ENCODE data around the gene GASK1A.

Gene GASK1A

GRCh38 chr3:43086460-43087165, 107.5 kb downstream of the GASK1A start:
- DNase-seq (ENCODE audit: low spot score): peak; percentile 94

DNA sequence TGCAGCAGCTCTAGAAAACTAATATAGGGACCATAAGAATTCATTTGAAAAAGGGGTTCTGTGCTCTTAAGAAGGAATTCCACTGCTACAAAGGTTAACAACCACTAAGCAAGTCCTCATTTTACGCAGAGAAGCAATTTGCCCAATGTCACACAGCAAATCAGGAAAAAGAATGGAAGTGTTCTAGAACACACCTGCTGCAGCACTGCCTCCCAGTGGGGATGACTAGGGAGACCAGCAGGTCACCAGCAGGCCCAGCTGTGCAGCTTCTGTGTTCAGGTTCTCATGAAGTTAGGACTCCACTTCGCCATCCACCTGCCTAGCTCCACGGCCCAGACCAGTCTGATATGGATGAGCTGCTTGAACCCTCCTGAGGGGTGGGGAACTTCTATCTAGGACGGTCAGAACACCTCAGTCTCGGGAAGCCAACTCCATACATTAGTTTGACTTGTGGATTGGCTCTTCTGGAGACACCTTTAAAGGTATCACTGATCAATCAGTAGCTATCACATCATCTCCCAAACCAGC, 108.2 kb downstream of the GASK1A start:
- peak; percentile 53 for DNase-seq (ENCODE audit: low spot score)

DNA sequence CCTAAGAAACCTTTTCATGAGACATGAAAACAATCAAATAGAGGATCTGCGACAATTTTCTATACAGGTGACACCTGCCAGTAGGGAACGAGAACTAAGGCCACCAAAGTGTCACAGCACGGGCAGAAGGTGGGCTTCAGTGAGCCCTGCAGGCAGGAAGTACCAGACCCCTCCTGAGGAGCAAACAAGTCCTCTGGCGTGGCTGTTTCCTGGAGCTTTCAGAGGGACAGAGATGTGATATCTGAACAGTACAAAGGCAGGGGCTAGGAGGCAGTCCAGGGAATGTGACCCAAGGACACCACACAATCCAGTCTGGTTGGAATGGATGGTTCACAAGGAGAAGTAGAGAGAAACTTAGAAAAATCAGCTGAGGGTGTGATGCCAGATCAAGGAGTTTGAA, 110.0 kb downstream of the GASK1A start:
- DNase-seq (ENCODE audit: low spot score): no peak

DNA sequence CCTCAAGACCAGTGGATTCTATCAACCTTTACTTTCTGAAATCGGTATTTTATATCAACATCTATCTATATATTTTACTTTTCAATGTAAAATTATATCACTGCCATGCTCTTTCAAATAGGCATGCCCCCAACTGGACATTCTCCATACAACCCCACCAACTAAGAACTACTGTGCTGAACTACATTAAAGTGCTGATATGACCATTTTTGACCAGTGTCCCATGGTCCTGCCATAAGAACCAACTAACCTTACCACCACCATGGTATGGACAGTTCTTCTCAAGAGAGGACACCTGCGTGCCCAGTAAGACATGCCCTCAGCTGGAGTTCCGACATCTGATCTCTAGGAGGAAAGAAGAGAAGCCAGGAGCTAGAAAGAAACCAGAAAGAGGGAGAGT, 111.1 kb downstream of the GASK1A start:
- no peak for DNase-seq (ENCODE audit: low spot score)

- no peak for DNase-seq (ENCODE audit: low spot score)
Measured at GRCh38 chr3:43091481-43091880, 112.4 kb downstream of the GASK1A start.

DNA sequence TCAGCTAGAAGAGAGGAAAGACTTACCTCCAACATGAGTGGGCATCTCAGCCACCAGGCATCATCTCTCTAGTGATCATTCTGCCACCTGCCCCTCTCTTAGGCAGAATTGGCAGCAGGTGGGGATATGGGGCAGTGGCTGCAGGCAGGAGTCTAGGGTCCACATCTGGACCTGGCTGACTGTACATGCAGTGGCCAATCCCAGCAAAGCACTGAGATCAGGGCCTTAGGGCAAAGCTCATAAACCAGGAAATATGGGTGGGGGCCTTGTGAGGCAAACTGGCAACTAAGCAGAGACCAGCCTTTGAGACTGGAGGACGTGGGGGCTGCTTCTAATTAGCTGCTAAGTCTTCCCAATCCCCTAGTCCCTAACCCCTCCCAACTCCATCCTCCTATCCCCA, 113.9 kb downstream of the GASK1A start:
- no peak for DNase-seq (ENCODE audit: low spot score)

DNA sequence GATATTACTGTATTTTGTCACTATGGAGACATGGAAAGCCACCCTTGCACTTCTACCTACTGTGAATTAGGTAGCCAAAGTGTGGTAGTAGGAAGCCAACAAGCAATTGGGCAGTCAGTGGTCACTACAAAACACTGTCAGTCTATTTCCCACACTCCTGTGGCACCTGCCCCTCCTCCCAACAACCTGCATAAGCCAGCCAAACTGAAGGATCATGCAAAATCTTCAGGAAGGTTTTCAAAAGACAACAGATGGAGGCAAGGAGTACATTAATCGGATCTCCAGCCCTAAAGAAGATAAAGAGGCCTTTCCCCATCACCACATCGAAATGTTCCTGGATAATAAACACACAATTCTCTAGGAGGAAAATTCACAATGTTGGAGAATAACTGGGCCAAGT, 114.9 kb downstream of the GASK1A start:
- DNase-seq (ENCODE audit: low spot score): no peak

GRCh38 chr3:43094381-43094780, 115.3 kb downstream of the GASK1A start:
- no peak for DNase-seq (ENCODE audit: low spot score)

- no peak for DNase-seq (ENCODE audit: low spot score)
Measured at GRCh38 chr3:43094851-43095250, 115.7 kb downstream of the GASK1A start.

GRCh38 chr3:43095370-43095769, 116.3 kb downstream of the GASK1A start:
- no peak for DNase-seq (ENCODE audit: low spot score)

DNA sequence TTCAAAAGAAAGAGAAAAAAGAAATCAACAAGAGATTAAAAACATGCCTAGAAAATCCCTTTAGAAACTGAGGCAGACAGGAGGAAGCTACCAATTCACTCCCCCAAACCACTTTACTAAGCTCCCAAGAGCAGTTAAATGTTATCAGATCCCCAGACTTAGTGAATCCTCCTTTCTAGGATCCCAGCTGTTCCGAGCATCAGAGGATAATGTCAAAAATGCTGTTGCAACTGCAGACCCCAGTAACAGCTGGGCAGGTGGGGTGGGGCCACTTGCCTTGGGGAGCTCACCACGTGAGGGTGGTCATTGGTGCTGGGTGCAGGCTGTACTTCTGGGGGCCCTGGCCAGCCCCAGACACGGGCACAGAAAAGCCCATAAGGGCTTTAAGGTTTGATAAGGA, 117.7 kb downstream of the GASK1A start:
- no peak for DNase-seq (ENCODE audit: low spot score)

GRCh38 chr3:43097400-43098080, 118.4 kb downstream of the GASK1A start:
- no peak for DNase-seq (ENCODE audit: low spot score)

GRCh38 chr3:43098761-43099160, 119.7 kb downstream of the GASK1A start:
- no peak for DNase-seq (ENCODE audit: low spot score)

DNA sequence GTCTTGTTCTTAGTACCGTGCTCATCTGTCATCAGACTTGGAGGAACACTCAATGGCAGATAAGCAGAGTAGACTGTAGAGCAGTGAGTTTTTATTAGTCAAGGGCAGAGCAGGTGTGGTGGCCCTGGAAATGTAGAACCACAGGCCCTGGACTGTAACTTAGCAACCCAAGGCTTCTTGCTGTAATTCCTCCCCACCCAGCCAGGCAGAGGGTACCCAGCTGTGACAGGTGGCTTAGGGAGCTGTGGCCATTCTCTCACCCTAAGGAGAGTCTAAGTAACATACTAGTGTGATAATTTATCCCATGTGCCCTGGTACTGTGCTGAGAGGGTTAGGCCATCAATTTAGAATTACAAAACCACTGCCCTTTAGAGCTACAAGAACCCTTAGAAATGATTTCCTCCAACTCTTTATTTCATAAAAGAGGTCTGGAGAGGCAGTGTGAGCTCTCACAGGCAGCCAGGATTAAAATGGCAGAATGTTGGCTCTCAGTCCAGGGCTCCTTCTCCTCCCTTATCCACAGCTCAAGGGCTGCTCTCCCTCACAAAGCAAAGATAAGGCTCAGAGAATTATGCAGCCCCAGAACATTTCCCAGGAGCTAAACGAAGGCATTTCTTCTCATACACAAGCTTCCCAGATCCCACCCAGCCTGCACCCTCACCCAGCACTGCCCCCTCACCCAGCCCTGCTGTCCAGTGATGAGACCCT, 123.8 kb downstream of the GASK1A start:
- DNase-seq (ENCODE audit: low spot score): no peak

GRCh38 chr3:43104039-43104438, 124.9 kb downstream of the GASK1A start:
- DNase-seq (ENCODE audit: low spot score): no peak

DNA sequence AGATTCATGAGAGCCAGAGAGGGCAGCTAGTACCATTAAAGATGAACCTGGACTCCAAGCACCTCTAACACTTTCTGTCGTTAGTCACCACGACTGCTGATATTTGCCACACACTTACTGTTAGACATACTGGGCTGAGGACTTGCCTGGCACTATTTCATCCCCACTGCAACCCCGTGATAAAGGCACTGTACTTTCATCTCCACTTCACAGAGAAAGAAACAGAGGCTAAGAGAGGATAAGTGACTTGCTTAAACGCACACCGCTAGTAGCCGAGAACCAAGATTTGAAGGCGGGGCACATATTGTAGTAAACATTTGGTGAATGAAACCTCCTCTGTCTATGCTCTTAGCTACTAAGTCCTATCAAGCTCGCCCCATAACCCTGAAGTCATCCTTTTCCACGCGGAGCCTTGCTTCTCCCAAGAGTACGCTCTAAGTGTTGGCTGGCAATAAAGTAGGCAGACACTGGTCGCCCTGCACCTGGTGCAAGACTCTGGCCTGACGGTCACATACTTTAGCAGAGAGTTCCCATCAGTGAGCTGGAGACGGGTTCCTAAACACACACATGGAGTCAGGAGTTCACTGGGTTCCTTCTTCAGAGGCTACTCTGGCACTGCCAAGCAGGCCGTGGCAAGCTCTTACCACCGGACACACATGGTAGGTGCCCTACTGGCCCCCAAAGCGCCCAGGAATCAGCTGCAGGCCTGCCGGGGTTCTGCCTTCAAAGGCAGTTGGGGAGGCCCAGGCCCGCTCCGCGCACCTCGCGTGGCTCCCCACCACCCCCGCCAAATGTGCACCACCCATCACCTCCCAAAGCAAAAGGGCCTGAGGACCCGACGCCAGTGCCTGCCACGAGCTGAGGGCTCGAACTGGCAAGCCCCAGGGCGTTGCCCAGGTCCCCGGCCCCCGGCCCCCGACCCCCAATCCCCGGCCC, 125.8 kb downstream of the GASK1A start:
- no peak for DNase-seq (ENCODE audit: low spot score)

DNA sequence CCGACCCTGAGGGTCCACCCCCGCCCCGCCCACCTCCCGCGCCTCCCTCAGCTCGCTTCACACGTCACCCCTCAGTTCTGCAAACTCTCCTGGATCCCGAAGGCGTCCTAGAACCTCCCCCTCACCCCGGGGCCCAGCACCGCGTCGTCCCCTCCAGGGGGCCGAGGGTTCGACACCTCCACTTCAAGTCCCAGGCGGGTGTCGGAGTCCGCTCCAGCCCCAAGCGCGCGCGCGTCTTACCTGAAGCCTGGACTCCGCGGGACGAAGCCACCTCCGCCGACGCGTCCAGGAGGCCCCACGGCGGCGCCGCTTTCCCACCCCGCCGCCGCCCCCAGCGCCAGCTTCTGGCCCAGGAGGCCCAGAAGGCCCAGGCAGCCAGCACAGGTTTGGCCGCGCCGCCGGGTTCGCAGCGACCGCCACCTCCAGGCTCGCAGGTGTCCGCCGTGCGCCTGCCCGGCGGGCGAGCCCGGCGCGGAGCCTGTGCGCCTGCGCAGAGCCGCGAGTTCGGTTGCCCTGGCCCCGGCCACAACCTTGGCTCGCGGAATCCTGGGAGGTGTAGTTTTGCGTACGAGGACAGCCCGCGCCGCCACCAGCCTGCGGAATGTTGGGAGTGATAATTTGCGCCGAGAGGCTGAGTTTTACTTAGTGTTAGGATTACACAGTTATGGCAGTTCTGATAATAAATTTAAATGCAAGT, 126.6 kb downstream of the GASK1A start, which contains the start of gene POMGNT2:
Gene POMGNT2 (minus strand): TSS at position 484 of the 697 bp plus-strand sequence. CDS start 24,648 bp downstream, outside the sequence.
- DNase-seq (ENCODE audit: low spot score): peak; percentile 77

GRCh38 chr3:43106293-43106628, 127.2 kb downstream of the GASK1A start:
- no peak for DNase-seq (ENCODE audit: low spot score)
